Measurements from ENCODE around the gene CCDC188. TPM values are rescaled to one million over a fixed set of nuclear protein-coding genes. Genes with fewer than 3 reads are reported as not detected.

Gene CCDC188
- total RNA-seq, 2 experiments from 2014 or later, result not detected

GRCh38 chr22:20181884-20182236, 31.0 kb upstream of the CCDC188 start:
- TF ChIP-seq, protein P1, sequence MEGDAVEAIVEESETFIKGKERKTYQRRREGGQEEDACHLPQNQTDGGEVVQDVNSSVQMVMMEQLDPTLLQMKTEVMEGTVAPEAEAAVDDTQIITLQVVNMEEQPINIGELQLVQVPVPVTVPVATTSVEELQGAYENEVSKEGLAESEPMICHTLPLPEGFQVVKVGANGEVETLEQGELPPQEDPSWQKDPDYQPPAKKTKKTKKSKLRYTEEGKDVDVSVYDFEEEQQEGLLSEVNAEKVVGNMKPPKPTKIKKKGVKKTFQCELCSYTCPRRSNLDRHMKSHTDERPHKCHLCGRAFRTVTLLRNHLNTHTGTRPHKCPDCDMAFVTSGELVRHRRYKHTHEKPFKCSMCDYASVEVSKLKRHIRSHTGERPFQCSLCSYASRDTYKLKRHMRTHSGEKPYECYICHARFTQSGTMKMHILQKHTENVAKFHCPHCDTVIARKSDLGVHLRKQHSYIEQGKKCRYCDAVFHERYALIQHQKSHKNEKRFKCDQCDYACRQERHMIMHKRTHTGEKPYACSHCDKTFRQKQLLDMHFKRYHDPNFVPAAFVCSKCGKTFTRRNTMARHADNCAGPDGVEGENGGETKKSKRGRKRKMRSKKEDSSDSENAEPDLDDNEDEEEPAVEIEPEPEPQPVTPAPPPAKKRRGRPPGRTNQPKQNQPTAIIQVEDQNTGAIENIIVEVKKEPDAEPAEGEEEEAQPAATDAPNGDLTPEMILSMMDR (IDR thresholded peaks at IDR 0.05), result no peak

GRCh38 chr22:20181194-20181883, 30.5 kb upstream of the CCDC188 start:
- CTCF ChIA-PET, result no interaction called here
- no peak overlapping the region for H3K4me3 Mint-ChIP-seq
- H3K9me3 Mint-ChIP-seq, result no peaks in the 10 kb centered on the region
- intact Hi-C loops (cut with DNase I, micrococcal nuclease), result loop anchor here in 1 of 2 experiments (5.0 kb wide), 1 partner anchor 36 kb away; no protein-coding TSS in a partner anchor
- TF ChIP-seq, protein P1 (IDR thresholded peaks at IDR 0.05), result no peak
- Histone ChIP-seq H3K9me3 (ENCODE audit: control insufficient read depth in 1 of 2, insufficient read depth in 1 of 2, low read length in 2 of 2) (no peaks in the 10 kb centered on the region), H3K36me3 (ENCODE audit: insufficient read depth, low read length) (no peaks in the 10 kb centered on the region), H3K4me1 (ENCODE audit: insufficient read depth, low read length) (no peaks in the 10 kb centered on the region), H3K4me3 (ENCODE audit: low read length) (no peak overlapping the region), H3K27ac (ENCODE audit: low read depth in 1 of 2, low read length in 2 of 2) (no peak overlapping the region), H3K27me3 (ENCODE audit: control insufficient read depth in 1 of 2, insufficient read depth in 2 of 2, low read length in 2 of 2) (no peaks in the 10 kb centered on the region)
- H3K36me3 Mint-ChIP-seq (ENCODE audit: low read depth), result no peaks in the 10 kb centered on the region
- H3K4me1 Mint-ChIP-seq (ENCODE audit: low read depth), result no peaks in the 10 kb centered on the region
- DNase-seq (no peak), ATAC-seq (ENCODE audit: poor library complexity) (no peak)
- no peak overlapping the region for H3K27ac Mint-ChIP-seq
- POLR2A ChIA-PET, result no interaction called here
- H3K27me3 Mint-ChIP-seq, result no peaks in the 10 kb centered on the region

More at GRCh38 chr22:20181884-20182236, 31.0 kb upstream of the CCDC188 start:
- intact Hi-C loops (cut with DNase I, micrococcal nuclease), result loop anchor here in 1 of 2 experiments (5.0 kb wide), 1 partner anchor 35 kb away; no protein-coding TSS in a partner anchor
- ATAC-seq (ENCODE audit: poor library complexity), result no peak
- no peak for DNase-seq
- no peaks in the 10 kb centered on the region for H3K4me1 ChIP-seq (ENCODE audit: insufficient read depth, low read length)
- no peaks in the 10 kb centered on the region for H3K9me3 ChIP-seq (ENCODE audit: control insufficient read depth in 1 of 2, insufficient read depth in 1 of 2, low read length in 2 of 2)
- no peaks in the 10 kb centered on the region for H3K27me3 ChIP-seq (ENCODE audit: control insufficient read depth in 1 of 2, insufficient read depth in 2 of 2, low read length in 2 of 2)
- no peak overlapping the region for H3K27ac ChIP-seq (ENCODE audit: low read depth in 1 of 2, low read length in 2 of 2)
- H3K36me3 ChIP-seq (ENCODE audit: insufficient read depth, low read length), result no peaks in the 10 kb centered on the region
- Mint-ChIP-seq H3K27me3 (no peaks in the 10 kb centered on the region), H3K9me3 (no peaks in the 10 kb centered on the region), H3K36me3 (ENCODE audit: low read depth) (no peaks in the 10 kb centered on the region), H3K27ac (no peak overlapping the region), H3K4me3 (no peak overlapping the region), H3K4me1 (ENCODE audit: low read depth) (no peaks in the 10 kb centered on the region)
- no peak overlapping the region for H3K4me3 ChIP-seq (ENCODE audit: low read length)
- ChIA-PET CTCF (no interaction called here), POLR2A (no interaction called here)

GRCh38 chr22:20180640-20181039, 29.8 kb upstream of the CCDC188 start:
- Mint-ChIP-seq H3K27me3 (no peaks in the 10 kb centered on the region), H3K4me3 (no peak overlapping the region), H3K4me1 (ENCODE audit: low read depth) (no peaks in the 10 kb centered on the region), H3K36me3 (ENCODE audit: low read depth) (no peaks in the 10 kb centered on the region), H3K9me3 (no peaks in the 10 kb centered on the region), H3K27ac (no peak overlapping the region)
- ATAC-seq (ENCODE audit: poor library complexity) (no peak), DNase-seq (no peak)
- CTCF ChIA-PET, result no interaction called here
- Histone ChIP-seq H3K36me3 (ENCODE audit: insufficient read depth, low read length) (no peaks in the 10 kb centered on the region), H3K9me3 (ENCODE audit: control insufficient read depth in 1 of 2, insufficient read depth in 1 of 2, low read length in 2 of 2) (no peaks in the 10 kb centered on the region), H3K4me3 (ENCODE audit: low read length) (no peak overlapping the region), H3K27me3 (ENCODE audit: control insufficient read depth in 1 of 2, insufficient read depth in 2 of 2, low read length in 2 of 2) (no peaks in the 10 kb centered on the region), H3K27ac (ENCODE audit: low read depth in 1 of 2, low read length in 2 of 2) (no peak overlapping the region), H3K4me1 (ENCODE audit: insufficient read depth, low read length) (no peaks in the 10 kb centered on the region)
- intact Hi-C loops (cut with DNase I, micrococcal nuclease), result loop anchor here in 1 of 2 experiments (5.0 kb wide), 1 partner anchor 37 kb away; no protein-coding TSS in a partner anchor
- TF ChIP-seq, protein P1 (IDR thresholded peaks at IDR 0.05), result no peak
- POLR2A ChIA-PET, result no interaction called here

Data from CD4-positive, alpha-beta T cell (primary cell).